ENCODE results near the gene PRKCA.

GRCh38 chr17:66682283-66682682 is 379.9 kb downstream of the PRKCA start:
- TF ChIP-seq CTCF (IDR thresholded peaks at IDR 0.05; ENCODE audit: low read depth, low read length) (no peak), EZH2phosphoT487 (IDR thresholded peaks at IDR 0.05; ENCODE audit: low read depth) (no peak)
